Neural progenitor cell (in vitro differentiated cells): ENCODE data around the gene ADAMTS12.

Experiments
- EZH2 ChIP-seq: fragments of 200-600 bp; sonication (generic); IDR thresholded peaks from 2 replicates; pipeline ENCODE4 v1.6.1; 2017; ENCODE audit warnings: antibody characterized with exemption, mild to moderate bottlenecking, moderate library complexity
- TF ChIP-seq, protein P1 (sequence below): fragments of 200-600 bp; sonication (generic); IDR thresholded peaks from 2 replicates; pipeline ENCODE4 v1.5.1; 2017; ENCODE audit warnings: antibody characterized with exemption, mild to moderate bottlenecking

DNA sequence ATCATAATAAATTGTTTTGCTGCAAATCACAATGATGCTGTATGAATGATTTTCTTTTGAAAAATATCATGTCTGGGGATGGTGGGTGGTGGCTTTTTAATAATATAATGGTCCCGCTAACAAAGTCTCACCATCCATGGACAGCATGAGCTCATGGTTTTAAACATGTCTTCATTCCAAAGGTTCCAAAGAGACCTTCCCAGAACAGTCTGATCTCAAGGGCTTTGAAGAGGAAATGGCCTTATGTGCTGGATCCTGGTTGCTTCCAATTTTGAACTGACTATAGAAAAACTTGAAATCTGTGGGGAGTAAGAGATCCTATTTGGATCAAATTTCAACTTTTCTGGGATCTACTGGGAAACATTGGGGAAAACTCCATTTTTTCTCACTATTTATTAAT is 121.8 kb downstream of the ADAMTS12 start:
- TF ChIP-seq, protein P1, sequence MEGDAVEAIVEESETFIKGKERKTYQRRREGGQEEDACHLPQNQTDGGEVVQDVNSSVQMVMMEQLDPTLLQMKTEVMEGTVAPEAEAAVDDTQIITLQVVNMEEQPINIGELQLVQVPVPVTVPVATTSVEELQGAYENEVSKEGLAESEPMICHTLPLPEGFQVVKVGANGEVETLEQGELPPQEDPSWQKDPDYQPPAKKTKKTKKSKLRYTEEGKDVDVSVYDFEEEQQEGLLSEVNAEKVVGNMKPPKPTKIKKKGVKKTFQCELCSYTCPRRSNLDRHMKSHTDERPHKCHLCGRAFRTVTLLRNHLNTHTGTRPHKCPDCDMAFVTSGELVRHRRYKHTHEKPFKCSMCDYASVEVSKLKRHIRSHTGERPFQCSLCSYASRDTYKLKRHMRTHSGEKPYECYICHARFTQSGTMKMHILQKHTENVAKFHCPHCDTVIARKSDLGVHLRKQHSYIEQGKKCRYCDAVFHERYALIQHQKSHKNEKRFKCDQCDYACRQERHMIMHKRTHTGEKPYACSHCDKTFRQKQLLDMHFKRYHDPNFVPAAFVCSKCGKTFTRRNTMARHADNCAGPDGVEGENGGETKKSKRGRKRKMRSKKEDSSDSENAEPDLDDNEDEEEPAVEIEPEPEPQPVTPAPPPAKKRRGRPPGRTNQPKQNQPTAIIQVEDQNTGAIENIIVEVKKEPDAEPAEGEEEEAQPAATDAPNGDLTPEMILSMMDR, result no peak
- no peak for TF ChIP-seq EZH2
